Body of pancreas (tissue), 4 donors: ENCODE measurements around the gene ST6GALNAC3.

Source experiments
- CTCF ChIP-seq, 7 experiments: fragments of 450-650 bp in 4 of 7; fragments of 200-600 bp in 3 of 7; sonication (generic) in 3 of 7; IDR thresholded peaks; one replicate each; pipeline ENCODE4 v1.5.1; 2016 to 2019; ENCODE audit warnings: antibody characterized with exemption in 7 of 7
- POLR2A ChIP-seq, 3 donors: fragments of 450-650 bp; IDR thresholded peaks; one replicate each; pipeline ENCODE4 v1.6.1; 2016; ENCODE audit warnings: antibody characterized with exemption in 3 of 3, mild to moderate bottlenecking in 2 of 3

DNA sequence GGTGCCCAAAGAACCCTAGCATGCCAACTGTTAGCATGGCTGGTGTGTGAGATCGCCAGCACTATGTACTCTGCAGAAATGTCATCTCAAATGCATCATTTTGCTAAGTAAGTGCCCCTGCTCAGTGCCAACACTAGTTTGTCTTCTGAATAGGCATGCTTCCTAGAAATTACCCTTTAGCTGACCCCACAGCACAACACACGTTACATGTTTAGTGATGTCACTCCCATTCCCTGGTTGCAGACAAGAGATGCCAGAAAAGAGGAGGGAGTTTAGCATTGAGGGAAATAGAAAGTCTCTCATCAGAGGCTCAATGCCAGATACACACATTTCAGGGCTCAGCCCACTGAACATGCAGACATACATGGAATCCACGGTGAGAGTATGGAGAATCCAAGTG lies 9.3 kb upstream of the ST6GALNAC3 start:
- TF ChIP-seq CTCF (IDR thresholded peaks at IDR 0.05): no peak
- no peak for TF ChIP-seq POLR2A (IDR thresholded peaks at IDR 0.05)
